ENCODE results near the gene ING2. TPM values are rescaled to one million over a fixed set of nuclear protein-coding genes. Genes with fewer than 3 reads are reported as not detected.
"Not testable (repeated sequence)": the region's sequence is repeated elsewhere in the genome, so short reads cannot be mapped to it uniquely, and the experiment has no call there.

Gene ING2
- total and polyA plus RNA-seq, 7 donors: 8.6 to 29.8 (median 11.1) TPM

- no peak overlapping the region for H3K27ac ChIP-seq
- intact Hi-C loops (cut with DNase I): no loop called here
Observed at GRCh38 chr4:183550345-183551093, 45.7 kb downstream of the ING2 start.

GRCh38 chr4:183552274-183553146 lies 47.7 kb downstream of the ING2 start:
- Histone ChIP-seq H3K27me3 (peaks cover 0 to 18% (median 0%) of the 10 kb centered on the region in 3 donors), H3K36me3 (no peaks in the 10 kb centered on the region), H3K4me1 (no peaks in the 10 kb centered on the region), H3K27ac (no peak overlapping the region), H3K9me3 (no peaks in the 10 kb centered on the region), H3K4me3 (no peak overlapping the region)
- TF ChIP-seq POLR2A (IDR thresholded peaks at IDR 0.05) (no peak), POLR2AphosphoS5 (IDR thresholded peaks at IDR 0.05) (no peak), EP300 (IDR thresholded peaks at IDR 0.05) (no peak)
- TF ChIP-seq, protein P1, sequence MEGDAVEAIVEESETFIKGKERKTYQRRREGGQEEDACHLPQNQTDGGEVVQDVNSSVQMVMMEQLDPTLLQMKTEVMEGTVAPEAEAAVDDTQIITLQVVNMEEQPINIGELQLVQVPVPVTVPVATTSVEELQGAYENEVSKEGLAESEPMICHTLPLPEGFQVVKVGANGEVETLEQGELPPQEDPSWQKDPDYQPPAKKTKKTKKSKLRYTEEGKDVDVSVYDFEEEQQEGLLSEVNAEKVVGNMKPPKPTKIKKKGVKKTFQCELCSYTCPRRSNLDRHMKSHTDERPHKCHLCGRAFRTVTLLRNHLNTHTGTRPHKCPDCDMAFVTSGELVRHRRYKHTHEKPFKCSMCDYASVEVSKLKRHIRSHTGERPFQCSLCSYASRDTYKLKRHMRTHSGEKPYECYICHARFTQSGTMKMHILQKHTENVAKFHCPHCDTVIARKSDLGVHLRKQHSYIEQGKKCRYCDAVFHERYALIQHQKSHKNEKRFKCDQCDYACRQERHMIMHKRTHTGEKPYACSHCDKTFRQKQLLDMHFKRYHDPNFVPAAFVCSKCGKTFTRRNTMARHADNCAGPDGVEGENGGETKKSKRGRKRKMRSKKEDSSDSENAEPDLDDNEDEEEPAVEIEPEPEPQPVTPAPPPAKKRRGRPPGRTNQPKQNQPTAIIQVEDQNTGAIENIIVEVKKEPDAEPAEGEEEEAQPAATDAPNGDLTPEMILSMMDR (IDR thresholded peaks at IDR 0.05): no peak
- DNase-seq: no peak
- 87 to 89% methylated on average over 18 of the region's 18 CpGs for WGBS, 2 donors
- intact Hi-C loops (cut with DNase I): no loop called here

More at GRCh38 chr4:183550345-183551093, 45.7 kb downstream of the ING2 start:
- H3K36me3 ChIP-seq: no peaks in the 10 kb centered on the region
- TF ChIP-seq EP300 (IDR thresholded peaks at IDR 0.05) (no peak), POLR2AphosphoS5 (IDR thresholded peaks at IDR 0.05) (no peak), POLR2A (IDR thresholded peaks at IDR 0.05) (no peak)
- TF ChIP-seq, protein P1 (IDR thresholded peaks at IDR 0.05): no peak
- H3K4me1 ChIP-seq: no peaks in the 10 kb centered on the region
- H3K27me3 ChIP-seq: peaks cover 0 to 18% (median 0%) of the 10 kb centered on the region in 3 donors
- no peak overlapping the region for H3K4me3 ChIP-seq
- no peak for DNase-seq
- WGBS, 2 donors: 73 to 88% methylated on average over 5 of the region's 5 CpGs
- H3K9me3 ChIP-seq: no peaks in the 10 kb centered on the region

GRCh38 chr4:183553147-183553478 lies 48.3 kb downstream of the ING2 start:
- H3K4me3 ChIP-seq; H3K4me1 ChIP-seq; intact Hi-C loops (cut with DNase I); H3K9me3 ChIP-seq; H3K27ac ChIP-seq; DNase-seq; H3K36me3 ChIP-seq: not testable (repeated sequence)
- H3K27me3 ChIP-seq: peaks cover 0 to 18% (median 0%) of the 10 kb centered on the region in 3 donors
- WGBS, 2 donors: 0% methylated on average over 1 of the region's 1 CpG; no CpG with 5 or more reads in 1 of the 2 donors

DNA sequence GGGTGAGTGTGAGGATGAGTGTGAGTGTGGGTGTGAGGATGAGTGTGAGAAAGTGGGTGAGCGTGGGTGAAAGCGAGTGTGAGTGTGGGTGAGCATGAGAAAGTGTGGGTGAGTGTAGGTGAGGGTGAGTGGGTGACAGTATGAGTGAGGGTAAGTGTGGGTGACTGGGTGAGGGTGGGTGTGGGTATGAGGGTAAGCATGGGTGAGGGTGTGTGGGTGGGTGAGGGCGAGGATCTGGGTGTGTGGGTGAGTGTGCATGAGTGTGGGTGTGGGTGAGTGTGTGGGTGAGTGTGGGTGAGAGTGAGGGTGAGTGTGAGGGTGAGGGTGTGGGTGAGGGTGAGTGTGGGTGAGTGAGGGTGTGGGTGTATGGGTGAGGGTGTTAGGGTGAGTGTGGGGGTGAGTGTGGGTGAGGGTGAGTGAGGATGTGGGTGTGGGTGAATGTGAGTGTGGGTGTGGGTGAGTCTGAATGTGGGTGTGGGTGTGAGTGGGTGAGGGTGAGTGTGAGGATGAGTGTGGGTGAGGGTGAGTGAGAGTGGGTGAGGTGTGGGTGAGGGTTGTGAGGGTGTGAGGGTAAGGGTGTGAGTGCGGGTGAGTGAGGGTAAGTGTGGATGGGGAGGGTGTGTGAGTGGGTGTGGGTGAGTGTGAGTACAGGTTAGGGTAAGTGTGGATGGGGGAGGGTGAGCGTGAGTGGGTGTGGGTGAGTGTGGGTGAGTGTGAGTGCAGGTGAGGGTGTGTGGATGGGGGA lies 48.9 kb downstream of the ING2 start:
- intact Hi-C loops (cut with DNase I): no loop called here
- Histone ChIP-seq H3K36me3 (no peaks in the 10 kb centered on the region), H3K27ac (no peak overlapping the region), H3K4me1 (no peaks in the 10 kb centered on the region), H3K27me3 (peaks cover 0 to 18% (median 0%) of the 10 kb centered on the region in 3 donors), H3K4me3 (no peak overlapping the region), H3K9me3 (no peaks in the 10 kb centered on the region)
- DNase-seq: no peak
- 75 to 99% methylated on average over 5 of the region's 5 CpGs for WGBS, 2 donors
- TF ChIP-seq POLR2A (IDR thresholded peaks at IDR 0.05) (no peak), POLR2AphosphoS5 (IDR thresholded peaks at IDR 0.05) (no peak), EP300 (IDR thresholded peaks at IDR 0.05) (no peak)
- TF ChIP-seq, protein P1 (IDR thresholded peaks at IDR 0.05): no peak

DNA sequence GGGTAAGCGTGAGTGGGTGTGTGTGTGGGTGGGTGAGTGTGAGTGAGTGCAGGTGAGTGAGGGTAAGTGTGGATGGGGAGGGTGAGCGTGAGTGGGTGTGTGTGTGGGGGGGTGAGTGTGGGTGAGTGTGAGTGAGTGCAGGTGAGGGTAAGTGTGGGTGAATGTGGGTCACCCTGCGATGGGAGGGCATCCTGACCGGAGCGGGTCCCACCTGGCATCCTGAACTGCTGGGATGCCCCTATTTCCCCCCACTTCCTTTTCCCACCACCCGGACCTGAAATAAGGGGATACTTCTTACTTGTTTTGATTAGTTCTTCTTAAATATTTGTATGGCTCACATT lies 49.5 kb downstream of the ING2 start:
- intact Hi-C loops (cut with DNase I): no loop called here
- DNase-seq: no peak
- TF ChIP-seq POLR2AphosphoS5 (IDR thresholded peaks at IDR 0.05): no peak
- TF ChIP-seq POLR2A (IDR thresholded peaks at IDR 0.05): no peak
- no peak for TF ChIP-seq EP300 (IDR thresholded peaks at IDR 0.05)
- TF ChIP-seq, protein P1 (IDR thresholded peaks at IDR 0.05): no peak
- peaks cover 0 to 15% (median 0%) of the 10 kb centered on the region in 3 donors for H3K27me3 ChIP-seq
- 74 to 83% methylated on average over 6 of the region's 6 CpGs for WGBS, 2 donors
- H3K27ac ChIP-seq: no peak overlapping the region
- H3K4me3 ChIP-seq: no peak overlapping the region
- no peaks in the 10 kb centered on the region for H3K9me3 ChIP-seq
- no peaks in the 10 kb centered on the region for H3K36me3 ChIP-seq
- H3K4me1 ChIP-seq: no peaks in the 10 kb centered on the region

Measured in sigmoid colon (tissue), 7 donors.